ENCODE measurements around the gene ZBTB44.
A peak's percentile ranks its signal among the peaks of the same experiment; 100 is the strongest.
"Not testable (repeated sequence)": the region's sequence is repeated elsewhere in the genome, so short reads cannot be mapped to it uniquely, and the experiment has no call there.

Gene ZBTB44

GRCh38 chr11:130308886-130309285 is 5.8 kb downstream of the ZBTB44 start:
- TF ChIP-seq CTCF (conservative IDR thresholded peaks at IDR 0.05): no peak
- no peak overlapping the region for H3K27ac ChIP-seq

GRCh38 chr11:130308059-130308458 is 6.7 kb downstream of the ZBTB44 start:
- no peak for TF ChIP-seq CTCF (conservative IDR thresholded peaks at IDR 0.05)
- H3K27ac ChIP-seq: no peak overlapping the region

GRCh38 chr11:130304651-130305050 is 10.1 kb downstream of the ZBTB44 start:
- TF ChIP-seq CTCF (conservative IDR thresholded peaks at IDR 0.05): no peak
- peak overlapping the region; percentile 25 for H3K27ac ChIP-seq

DNA sequence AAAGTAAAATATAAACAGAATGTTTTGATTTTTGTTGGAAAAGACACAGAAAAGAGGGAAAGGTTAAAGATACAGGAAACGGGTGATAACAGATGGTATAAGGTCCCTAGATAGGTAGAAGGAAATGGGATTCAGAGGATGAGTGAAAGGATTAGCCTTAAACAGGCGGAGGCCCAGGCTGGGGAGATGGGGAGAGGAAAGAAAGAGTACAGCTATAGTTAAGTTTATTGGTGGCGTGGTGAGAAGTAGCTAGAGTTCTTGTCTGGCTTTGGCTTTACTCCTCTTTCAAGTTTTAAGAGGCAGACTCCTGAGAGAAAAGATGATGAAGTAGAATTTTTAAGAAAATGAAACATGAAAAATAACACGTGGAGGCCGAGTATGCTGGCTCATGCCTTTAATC is 13.7 kb downstream of the ZBTB44 start:
- no peak overlapping the region for H3K27ac ChIP-seq
- no peak for TF ChIP-seq CTCF (conservative IDR thresholded peaks at IDR 0.05)

- H3K27ac ChIP-seq: no peak overlapping the region
- TF ChIP-seq CTCF (conservative IDR thresholded peaks at IDR 0.05): no peak
These were observed 14.2 kb downstream of the ZBTB44 start for GRCh38 chr11:130300567-130300966.

DNA sequence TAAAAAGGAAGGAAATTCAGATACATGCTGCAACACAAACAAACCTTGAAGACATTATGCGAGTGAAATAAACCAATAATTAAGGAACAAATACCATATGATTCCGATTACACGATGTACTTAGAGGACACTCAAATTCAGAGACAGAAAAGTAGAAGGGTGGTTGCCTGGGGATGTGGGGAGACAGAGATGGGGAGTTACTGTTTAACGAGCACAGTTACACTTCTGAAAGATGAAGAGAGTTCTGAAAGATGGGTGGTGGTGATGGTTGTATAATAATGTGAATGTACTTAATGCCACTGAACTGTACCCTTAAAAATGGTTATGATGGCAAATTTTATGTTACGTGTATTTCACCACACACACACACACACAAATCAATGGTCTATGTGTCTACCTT is 14.7 kb downstream of the ZBTB44 start:
- TF ChIP-seq CTCF (conservative IDR thresholded peaks at IDR 0.05): no peak
- H3K27ac ChIP-seq: no peak overlapping the region

DNA sequence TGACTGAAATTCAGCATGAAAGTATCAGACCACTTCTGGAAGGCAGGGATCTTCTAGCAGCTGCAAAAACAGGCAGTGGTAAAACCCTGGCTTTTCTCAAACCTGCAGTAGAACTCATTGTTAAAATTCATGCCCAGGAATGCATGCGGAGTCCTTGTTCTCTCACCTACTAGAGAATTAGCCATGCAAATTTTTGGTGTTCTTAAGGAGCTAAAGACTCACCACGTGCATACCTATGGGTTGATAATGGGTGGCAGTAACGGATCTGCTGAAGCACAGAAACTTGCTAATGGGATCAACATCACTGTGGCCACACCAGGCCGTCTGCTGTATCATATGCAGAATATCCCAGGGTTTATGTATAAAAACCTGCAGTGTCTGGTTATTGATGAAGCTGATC is 19.1 kb downstream of the ZBTB44 start:
- no peak for TF ChIP-seq CTCF (conservative IDR thresholded peaks at IDR 0.05)

DNA sequence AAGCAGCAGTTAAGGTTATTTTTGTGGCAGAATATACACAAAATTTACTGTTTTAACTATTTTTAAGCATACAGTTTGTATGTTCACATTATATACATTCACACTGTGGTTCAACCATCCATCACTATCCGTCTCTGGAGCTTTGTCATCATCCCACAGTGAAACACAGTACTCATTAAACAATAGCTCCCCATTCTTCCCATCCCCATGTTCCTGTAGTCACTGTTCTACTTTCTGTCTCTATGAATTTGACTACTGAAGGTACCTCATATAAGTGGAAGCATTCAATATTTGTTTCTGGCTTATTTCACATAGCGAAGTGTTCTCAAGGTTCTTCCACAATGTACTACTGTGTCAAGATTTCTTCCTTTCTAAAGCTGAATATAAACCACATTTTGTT is 32.6 kb downstream of the ZBTB44 start:
- no peak overlapping the region for H3K27ac ChIP-seq
- TF ChIP-seq CTCF (conservative IDR thresholded peaks at IDR 0.05): no peak

More for the DNA sequence above, 19.1 kb downstream of the ZBTB44 start:
- H3K27ac ChIP-seq: no peak overlapping the region

DNA sequence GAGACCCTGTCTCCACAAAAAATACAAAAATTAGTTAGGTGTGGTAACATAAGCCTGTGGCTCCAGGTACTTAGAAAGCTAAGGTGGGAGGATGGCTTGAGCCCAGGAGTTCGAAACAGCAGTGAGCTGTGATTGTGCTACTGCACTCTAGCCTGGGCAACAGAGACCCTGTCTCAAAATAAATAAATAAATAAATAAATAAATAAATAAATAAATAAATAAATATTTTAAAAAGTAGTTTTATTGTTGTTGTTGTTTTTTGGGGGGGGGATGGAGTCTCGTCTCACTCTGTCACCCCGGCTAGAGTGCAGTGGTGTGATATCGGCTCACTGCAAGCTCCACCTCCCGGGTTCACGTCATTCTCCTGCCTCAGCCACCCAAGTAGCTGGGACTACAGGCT is 33.4 kb downstream of the ZBTB44 start:
- not testable (repeated sequence) for H3K27ac ChIP-seq

All from VCaP (cell line).